Measurements from ENCODE around the gene AFAP1. TPM values are rescaled to one million over a fixed set of nuclear protein-coding genes. Genes with fewer than 3 reads are reported as not detected.
A peak's percentile ranks its signal among the peaks of the same experiment; 100 is the strongest.
"Not testable (repeated sequence)": the region's sequence is repeated elsewhere in the genome, so short reads cannot be mapped to it uniquely, and the experiment has no call there.

Gene AFAP1
- total RNA-seq, 4 donors from 2014 or later = 8.2 to 22.3 (median 15.2) TPM

DNA sequence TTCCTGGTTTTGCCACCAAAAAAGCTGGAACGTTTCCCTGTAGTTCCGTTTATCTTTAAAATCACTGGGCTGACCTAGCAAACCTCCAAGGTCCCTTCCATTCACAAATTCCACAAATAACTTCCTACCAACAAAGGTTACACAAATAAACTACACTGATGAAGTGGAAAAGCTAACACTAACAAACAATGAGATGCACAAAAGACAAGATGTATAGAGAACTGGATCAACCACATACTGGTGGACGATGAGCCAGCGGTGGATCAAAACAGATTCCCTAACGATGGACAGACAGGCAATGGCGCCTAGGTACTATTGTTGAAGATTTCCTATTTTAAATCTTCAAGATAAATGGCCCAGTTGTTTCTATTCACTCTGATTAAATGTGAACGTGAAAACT lies 15.5 kb downstream of the AFAP1 start:
- intact Hi-C loops (cut with DNase I; ENCODE audit: low total_unique reads) = no loop called here
- 69 to 77% methylated on average over 7 of the region's 7 CpGs for WGBS, 2 donors
- H3K4me3 ChIP-seq (ENCODE audit: low read depth, poor library complexity, severe bottlenecking) = no peak overlapping the region
- no peak for TF ChIP-seq POLR2A (IDR thresholded peaks at IDR 0.05)
- TF ChIP-seq, protein P1, sequence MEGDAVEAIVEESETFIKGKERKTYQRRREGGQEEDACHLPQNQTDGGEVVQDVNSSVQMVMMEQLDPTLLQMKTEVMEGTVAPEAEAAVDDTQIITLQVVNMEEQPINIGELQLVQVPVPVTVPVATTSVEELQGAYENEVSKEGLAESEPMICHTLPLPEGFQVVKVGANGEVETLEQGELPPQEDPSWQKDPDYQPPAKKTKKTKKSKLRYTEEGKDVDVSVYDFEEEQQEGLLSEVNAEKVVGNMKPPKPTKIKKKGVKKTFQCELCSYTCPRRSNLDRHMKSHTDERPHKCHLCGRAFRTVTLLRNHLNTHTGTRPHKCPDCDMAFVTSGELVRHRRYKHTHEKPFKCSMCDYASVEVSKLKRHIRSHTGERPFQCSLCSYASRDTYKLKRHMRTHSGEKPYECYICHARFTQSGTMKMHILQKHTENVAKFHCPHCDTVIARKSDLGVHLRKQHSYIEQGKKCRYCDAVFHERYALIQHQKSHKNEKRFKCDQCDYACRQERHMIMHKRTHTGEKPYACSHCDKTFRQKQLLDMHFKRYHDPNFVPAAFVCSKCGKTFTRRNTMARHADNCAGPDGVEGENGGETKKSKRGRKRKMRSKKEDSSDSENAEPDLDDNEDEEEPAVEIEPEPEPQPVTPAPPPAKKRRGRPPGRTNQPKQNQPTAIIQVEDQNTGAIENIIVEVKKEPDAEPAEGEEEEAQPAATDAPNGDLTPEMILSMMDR (IDR thresholded peaks at IDR 0.05) = no peak
- DNase-seq (ENCODE audit: low spot score in 2 of 2) = no peak

DNA sequence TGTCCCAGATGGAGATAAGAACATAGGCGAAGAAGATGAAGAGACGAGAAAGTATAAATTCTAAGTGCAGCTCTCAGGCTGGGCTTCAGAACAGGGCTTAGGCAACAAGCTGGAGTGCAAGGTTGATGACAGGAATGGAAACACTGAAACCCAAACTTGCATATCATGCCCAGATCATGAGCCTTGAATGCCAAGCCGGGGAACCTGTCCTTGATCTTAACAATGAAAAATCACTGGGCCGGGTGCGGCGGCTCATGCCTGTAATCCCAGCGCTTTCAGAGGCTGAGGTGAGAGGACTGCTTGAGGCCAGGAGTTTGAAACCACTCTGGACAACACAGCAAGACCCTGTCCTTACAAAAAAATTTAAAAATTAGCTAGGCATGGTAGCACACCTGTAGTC lies 17.2 kb downstream of the AFAP1 start:
- DNase-seq (ENCODE audit: low spot score in 2 of 2) = no peak
- TF ChIP-seq POLR2A (IDR thresholded peaks at IDR 0.05) = no peak
- TF ChIP-seq, protein P1 (IDR thresholded peaks at IDR 0.05) = no peak
- intact Hi-C loops (cut with DNase I; ENCODE audit: low total_unique reads) = no loop called here
- WGBS, 2 donors = 82 to 95% methylated on average over 7 of the region's 7 CpGs
- no peak overlapping the region for H3K4me3 ChIP-seq (ENCODE audit: low read depth, poor library complexity, severe bottlenecking)

DNA sequence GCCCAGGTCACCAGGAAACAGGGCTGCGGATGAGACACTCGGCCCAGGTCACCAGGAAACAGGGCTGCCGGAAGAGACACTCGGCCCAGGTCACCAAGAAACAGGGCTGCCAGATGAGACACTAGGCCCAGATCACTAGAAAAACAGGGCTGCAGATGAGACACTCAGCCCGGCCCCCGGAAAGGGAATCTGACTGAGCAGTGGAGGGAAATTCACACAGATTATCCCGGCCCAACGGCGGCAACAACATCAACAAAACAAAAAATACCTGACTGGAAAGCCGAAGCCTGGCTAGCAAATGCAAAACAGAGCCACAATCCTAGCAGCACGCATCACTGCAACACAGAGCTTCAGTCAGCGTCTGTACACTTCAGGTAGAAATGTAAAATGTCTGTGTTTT lies 20.7 kb downstream of the AFAP1 start:
- intact Hi-C loops (cut with DNase I; ENCODE audit: low total_unique reads) = no loop called here
- no peak for DNase-seq (ENCODE audit: low spot score in 2 of 2)
- no peak overlapping the region for H3K4me3 ChIP-seq (ENCODE audit: low read depth, poor library complexity, severe bottlenecking)
- WGBS, 2 donors = 78 to 84% methylated on average over 12 of the region's 12 CpGs
- TF ChIP-seq, protein P1 (IDR thresholded peaks at IDR 0.05) = no peak
- TF ChIP-seq POLR2A (IDR thresholded peaks at IDR 0.05) = no peak

DNA sequence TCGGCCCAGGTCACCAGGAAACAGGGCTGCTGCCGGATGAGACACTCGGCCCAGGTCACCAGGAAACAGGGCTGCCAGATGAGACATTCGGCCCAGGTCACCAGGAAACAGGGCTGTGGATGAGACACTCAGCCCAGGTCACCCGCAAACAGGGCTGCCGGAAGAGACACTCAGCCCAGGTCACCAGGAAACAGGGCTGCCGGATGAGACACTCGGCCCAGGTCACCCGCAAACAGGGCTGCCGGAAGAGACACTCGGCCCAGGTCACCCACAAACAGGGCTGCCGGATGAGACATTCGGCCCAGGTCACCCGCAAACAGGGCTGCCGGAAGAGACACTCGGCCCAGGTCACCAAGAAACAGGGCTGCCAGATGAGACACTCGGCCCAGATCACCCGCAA lies 21.5 kb downstream of the AFAP1 start:
- WGBS, 2 donors = 84 to 86% methylated on average over 13 to 15 of the region's 18 CpGs
- H3K4me3 ChIP-seq (ENCODE audit: low read depth, poor library complexity, severe bottlenecking); intact Hi-C loops (cut with DNase I; ENCODE audit: low total_unique reads): not testable (repeated sequence)

DNA sequence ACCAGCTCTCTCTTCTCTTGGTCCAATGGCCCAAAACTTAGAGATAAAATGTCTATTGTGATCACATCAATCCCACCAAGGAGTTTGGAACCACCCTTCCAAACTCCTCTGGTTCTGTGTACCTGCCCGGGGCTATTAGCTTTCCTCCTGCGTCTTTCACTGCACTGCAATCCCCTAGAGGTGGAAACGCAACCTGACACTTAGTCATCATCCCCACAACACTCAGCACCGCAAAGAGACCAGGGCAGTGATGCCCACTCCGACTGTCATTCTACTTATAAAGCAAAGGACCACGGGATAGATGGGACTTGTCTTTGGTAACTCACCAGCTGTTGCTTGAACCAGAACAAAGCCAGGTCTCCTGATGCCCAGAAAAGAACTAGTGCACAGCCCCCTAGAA lies 22.0 kb downstream of the AFAP1 start:
- intact Hi-C loops (cut with DNase I; ENCODE audit: low total_unique reads) = no loop called here
- H3K4me3 ChIP-seq (ENCODE audit: low read depth, poor library complexity, severe bottlenecking) = no peak overlapping the region
- DNase-seq (ENCODE audit: low spot score in 2 of 2) = peak in 1 of 2 donors; percentile 31
- WGBS, 2 donors = 80 to 89% methylated on average over 6 of the region's 6 CpGs
- TF ChIP-seq POLR2A (IDR thresholded peaks at IDR 0.05) = no peak
- TF ChIP-seq, protein P1 (IDR thresholded peaks at IDR 0.05) = no peak

More for the DNA sequence above, 21.5 kb downstream of the AFAP1 start:
- peak in 1 of 2 donors; percentile 45 for DNase-seq (ENCODE audit: low spot score in 2 of 2)

DNA sequence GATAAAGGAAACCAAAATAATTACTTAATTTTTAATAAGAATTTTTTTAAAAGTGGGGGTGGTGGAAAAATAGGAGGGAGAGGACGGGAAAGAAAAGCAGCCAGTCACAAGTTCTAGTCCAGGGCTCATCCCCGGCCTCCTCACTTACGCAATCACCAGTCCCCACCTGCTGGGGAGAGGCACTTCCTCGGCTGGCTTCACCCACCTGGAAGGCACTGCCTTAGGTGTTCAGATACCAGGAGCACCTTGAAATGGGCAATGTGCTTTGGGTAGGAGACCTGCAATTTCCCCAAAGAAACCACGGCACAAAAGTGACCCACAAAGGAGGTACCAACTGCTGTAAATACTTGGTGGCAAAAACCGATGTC lies 23.8 kb downstream of the AFAP1 start:
- 58 to 77% methylated on average over 6 of the region's 6 CpGs for WGBS, 2 donors
- no peak overlapping the region for H3K4me3 ChIP-seq (ENCODE audit: low read depth, poor library complexity, severe bottlenecking)
- intact Hi-C loops (cut with DNase I; ENCODE audit: low total_unique reads) = no loop called here
- TF ChIP-seq, protein P1 (IDR thresholded peaks at IDR 0.05) = no peak
- no peak for TF ChIP-seq POLR2A (IDR thresholded peaks at IDR 0.05)
- DNase-seq (ENCODE audit: low spot score in 2 of 2) = peak in 1 of 2 donors; percentile 9

Measured in lower leg skin (tissue), 4 donors.